ENCODE measurements around the gene LMNA. TPM values are rescaled to one million over a fixed set of nuclear protein-coding genes. Genes with fewer than 3 reads are reported as not detected.
"Not testable (repeated sequence)": the region's sequence is repeated elsewhere in the genome, so short reads cannot be mapped to it uniquely, and the experiment has no call there.

The LMNA gene
- total and polyA plus RNA-seq, 7 donors, result 114 to 392 (median 237) TPM

DNA sequence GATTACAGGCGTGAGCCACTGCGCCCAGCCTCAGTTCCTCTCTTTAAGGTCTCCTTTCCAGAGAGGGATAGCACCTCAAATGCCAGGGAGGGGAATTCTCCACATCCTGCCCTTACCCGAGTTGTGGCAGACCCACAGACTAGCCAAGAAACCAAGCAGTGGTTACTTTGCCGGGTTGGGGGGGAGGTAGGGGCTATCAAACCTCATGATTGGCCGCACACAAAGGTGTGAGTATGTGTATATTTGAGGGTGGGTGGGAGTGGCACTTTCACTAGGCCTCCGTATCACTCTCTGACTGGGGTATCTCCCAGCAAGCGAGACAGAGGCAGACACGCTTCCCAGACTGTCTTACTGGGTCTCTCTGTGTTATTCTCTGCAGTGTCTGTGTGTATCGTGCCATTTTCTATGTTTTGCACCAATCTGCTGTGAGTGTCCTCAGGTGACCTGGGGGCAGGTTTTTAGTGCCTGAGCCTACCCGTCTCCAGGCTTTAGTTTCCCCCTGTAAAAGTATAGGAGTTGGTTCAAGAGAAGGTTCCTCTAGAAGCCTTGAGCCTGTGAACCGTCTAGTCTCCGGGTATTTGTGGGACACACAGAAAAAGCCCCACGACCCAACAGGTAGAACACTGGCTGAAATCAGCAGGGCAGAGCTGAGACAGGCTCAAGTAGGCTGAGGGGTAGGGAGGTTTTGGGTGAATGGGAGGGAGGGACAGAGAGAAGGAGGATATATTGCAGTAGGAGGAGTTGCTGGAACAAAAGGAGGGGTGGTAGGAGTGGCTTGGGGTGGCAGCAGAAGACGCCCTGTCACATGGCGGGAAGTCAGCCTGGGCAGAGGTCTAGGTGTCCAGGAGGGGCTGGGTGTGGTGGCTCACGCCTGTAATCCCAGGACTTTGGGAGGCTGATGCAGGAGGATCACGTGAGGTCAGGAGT lies 10.3 kb downstream of the LMNA start:
- intact Hi-C loops (cut with DNase I), result loop anchor here in 1 of 2 donors (10.0 kb wide), 1 partner anchor 380 kb away; the partner anchor contains the start of gene MEF2D
- ATAC-seq, result peak in 1 of 4 donors; percentile 20
- Histone ChIP-seq H3K36me3 (ENCODE audit: insufficient read depth in 1 of 2, low read depth in 1 of 2) (no peaks in the 10 kb centered on the region), H3K9me3 (no peaks in the 10 kb centered on the region), H3K27ac (peak overlapping the region; percentile 99), H3K27me3 (ENCODE audit: insufficient read depth in 3 of 3, low read length in 2 of 3) (no peaks in the 10 kb centered on the region), H3K4me1 (peaks cover 98% of the 10 kb centered on the region), H3K4me3 (peak overlapping the region; percentile 99)
- TF ChIP-seq, protein P1, sequence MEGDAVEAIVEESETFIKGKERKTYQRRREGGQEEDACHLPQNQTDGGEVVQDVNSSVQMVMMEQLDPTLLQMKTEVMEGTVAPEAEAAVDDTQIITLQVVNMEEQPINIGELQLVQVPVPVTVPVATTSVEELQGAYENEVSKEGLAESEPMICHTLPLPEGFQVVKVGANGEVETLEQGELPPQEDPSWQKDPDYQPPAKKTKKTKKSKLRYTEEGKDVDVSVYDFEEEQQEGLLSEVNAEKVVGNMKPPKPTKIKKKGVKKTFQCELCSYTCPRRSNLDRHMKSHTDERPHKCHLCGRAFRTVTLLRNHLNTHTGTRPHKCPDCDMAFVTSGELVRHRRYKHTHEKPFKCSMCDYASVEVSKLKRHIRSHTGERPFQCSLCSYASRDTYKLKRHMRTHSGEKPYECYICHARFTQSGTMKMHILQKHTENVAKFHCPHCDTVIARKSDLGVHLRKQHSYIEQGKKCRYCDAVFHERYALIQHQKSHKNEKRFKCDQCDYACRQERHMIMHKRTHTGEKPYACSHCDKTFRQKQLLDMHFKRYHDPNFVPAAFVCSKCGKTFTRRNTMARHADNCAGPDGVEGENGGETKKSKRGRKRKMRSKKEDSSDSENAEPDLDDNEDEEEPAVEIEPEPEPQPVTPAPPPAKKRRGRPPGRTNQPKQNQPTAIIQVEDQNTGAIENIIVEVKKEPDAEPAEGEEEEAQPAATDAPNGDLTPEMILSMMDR (IDR thresholded peaks at IDR 0.05), result no peak
- DNase-seq, result peak; percentile 55 to 74
- WGBS, 3 donors, result 39 to 59% (median 41%) methylated on average over 17 of the region's 17 CpGs

DNA sequence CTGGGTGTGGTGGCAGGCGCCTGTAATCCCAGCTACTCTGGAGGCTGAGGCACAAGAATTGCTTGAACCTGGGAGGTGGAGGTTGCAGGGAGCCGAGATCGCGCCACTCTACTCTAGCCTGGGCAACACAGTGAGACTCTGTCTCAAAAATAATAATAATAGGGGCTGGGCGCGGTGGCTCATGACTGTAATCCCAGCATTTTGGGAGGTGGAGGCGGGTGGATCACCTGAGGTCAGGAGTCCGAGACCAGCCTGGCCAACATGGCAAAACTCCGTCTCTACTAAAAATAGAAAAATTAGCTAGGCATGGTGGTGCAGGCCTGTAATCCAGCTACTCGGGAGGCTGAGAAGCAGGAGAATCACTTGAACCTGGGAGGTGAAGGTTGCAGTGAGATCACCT lies 11.0 kb downstream of the LMNA start:
- H3K9me3 ChIP-seq; H3K27me3 ChIP-seq (ENCODE audit: insufficient read depth in 3 of 3, low read length in 2 of 3); DNase-seq; H3K36me3 ChIP-seq (ENCODE audit: insufficient read depth in 1 of 2, low read depth in 1 of 2); ATAC-seq: not testable (repeated sequence)
- Histone ChIP-seq H3K4me3 (peak overlapping the region; percentile 54), H3K27ac (peak overlapping the region; percentile 99), H3K4me1 (peaks cover 98% of the 10 kb centered on the region)
- 46 to 60% (median 47%) methylated on average over 10 of the region's 10 CpGs for WGBS, 3 donors
- intact Hi-C loops (cut with DNase I), result loop anchor here in 1 of 2 donors (10.0 kb wide), 1 partner anchor 379 kb away; the partner anchor contains the start of gene MEF2D

DNA sequence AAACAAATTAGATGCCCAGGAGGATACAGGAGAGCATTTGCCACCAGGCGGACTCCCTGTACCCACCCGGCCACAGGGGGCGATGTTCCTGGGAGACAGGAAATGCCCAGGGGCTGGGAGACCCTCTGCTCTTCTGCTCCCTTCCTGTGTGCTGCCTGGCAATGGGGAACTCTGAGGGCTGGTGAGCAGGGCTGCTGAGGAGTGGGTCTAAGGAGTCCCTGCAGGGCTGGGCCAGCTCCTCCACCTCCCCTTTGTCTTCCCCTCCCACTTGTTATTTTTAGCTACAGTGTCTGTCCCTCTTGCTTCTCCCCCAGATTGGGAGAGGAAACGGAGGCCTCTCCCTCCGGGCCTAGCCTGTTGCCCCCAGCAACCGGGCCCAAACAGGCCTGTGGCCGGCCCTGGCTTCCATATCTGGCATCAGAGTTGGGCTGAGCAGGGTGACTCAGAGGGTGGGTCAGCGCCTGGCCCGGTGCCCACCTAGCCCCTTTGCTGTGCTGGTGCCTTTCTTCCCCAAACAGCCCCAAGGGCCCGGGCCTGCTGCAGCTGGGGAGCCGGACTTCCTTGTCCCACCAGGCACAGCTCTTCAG lies 11.6 kb downstream of the LMNA start:
- H3K9me3 ChIP-seq, result no peaks in the 10 kb centered on the region
- H3K36me3 ChIP-seq (ENCODE audit: insufficient read depth in 1 of 2, low read depth in 1 of 2), result peaks cover 4 to 8% of the 10 kb centered on the region in 2 donors
- no peaks in the 10 kb centered on the region for H3K27me3 ChIP-seq (ENCODE audit: insufficient read depth in 3 of 3, low read length in 2 of 3)
- intact Hi-C loops (cut with DNase I), result loop anchor here in 1 of 2 donors (10.0 kb wide), 1 partner anchor 379 kb away; the partner anchor contains the start of gene MEF2D
- peak overlapping the region; percentile 54 for H3K4me3 ChIP-seq
- DNase-seq, result peak; percentile 93 to 94
- H3K4me1 ChIP-seq, result peaks cover 93% of the 10 kb centered on the region
- peak overlapping the region; percentile 99 for H3K27ac ChIP-seq
- WGBS, 3 donors, result 11 to 16% (median 14%) methylated on average over 11 of the region's 11 CpGs
- TF ChIP-seq, protein P1 (IDR thresholded peaks at IDR 0.05), result peak; percentile 27
- peak; percentile 16 to 29 (median 21) for ATAC-seq

DNA sequence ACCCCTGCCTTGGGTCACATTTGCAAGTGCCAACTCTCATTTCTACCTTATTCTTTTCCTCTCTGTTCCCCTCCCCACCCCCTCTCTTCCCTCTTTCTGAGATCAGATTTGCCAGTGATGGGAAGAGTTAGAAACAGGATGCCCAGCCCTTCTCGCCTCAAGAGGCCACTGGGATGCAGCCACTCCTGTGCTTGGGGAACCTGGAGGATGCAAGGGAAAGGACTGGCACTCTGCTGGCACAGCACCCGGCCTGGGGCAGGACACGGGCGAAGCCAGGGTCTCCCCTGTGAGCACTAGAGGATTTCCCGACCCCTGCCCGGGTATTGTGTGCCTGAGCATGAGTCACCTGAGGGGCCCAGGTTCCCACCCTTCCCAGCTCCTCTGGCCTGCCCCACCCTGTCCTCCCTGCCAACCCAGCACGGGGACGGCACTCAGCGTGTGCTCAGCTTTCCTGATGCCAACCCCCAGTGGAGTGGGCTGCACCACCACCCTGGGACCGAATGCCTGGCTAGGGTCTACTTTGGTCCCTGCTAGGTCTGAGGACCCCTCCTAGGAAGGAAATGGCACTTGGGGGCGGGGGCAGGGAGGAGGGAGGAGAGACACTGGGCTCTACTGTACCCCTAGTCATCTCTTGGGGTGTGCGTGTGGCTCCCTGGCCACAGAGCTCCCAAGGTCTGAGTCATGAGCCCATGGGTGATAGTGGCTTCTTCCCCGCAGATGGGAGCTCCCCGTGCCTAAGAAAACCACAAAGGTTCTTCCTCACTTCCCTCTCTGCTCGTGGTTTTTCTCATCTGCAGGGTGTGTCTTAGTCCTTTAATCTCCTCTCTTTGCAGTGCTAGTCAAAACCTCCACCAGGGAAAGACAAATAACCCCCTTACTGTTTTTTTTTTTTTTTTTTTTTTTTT lies 12.4 kb downstream of the LMNA start:
- WGBS, 3 donors, result 26 to 39% (median 27%) methylated on average over 15 of the region's 15 CpGs
- peaks cover 87% of the 10 kb centered on the region for H3K4me1 ChIP-seq
- no peaks in the 10 kb centered on the region for H3K9me3 ChIP-seq
- TF ChIP-seq, protein P1 (IDR thresholded peaks at IDR 0.05), result no peak
- DNase-seq, result peak; percentile 61 to 73
- no peaks in the 10 kb centered on the region for H3K27me3 ChIP-seq (ENCODE audit: insufficient read depth in 3 of 3, low read length in 2 of 3)
- peak overlapping the region; percentile 54 for H3K4me3 ChIP-seq
- H3K27ac ChIP-seq, result peak overlapping the region; percentile 99
- peaks cover 4 to 16% of the 10 kb centered on the region in 2 donors for H3K36me3 ChIP-seq (ENCODE audit: insufficient read depth in 1 of 2, low read depth in 1 of 2)
- intact Hi-C loops (cut with DNase I), result loop anchor here in 1 of 2 donors (10.0 kb wide), 1 partner anchor 378 kb away; the partner anchor contains the start of gene MEF2D
- no peak for ATAC-seq

Data from psoas muscle (tissue), 8 donors.